PC-3 (cell line): ENCODE results near the gene ZNF684. TPM values are rescaled to one million over a fixed set of nuclear protein-coding genes. Genes with fewer than 3 reads are reported as not detected.

Experiments used
- ATAC-seq: fragments of 200-7000 bp; cut with Tn5 transposase; 2 replicates; pipeline ENCODE4 v1.9.1; 2020; ENCODE audit warnings: mild to moderate bottlenecking, moderate library complexity
- BruUV-seq: library from RNA; stranded (reverse); fragments of 400-500 nt; replicated peaks from 2 replicates; lab custom pipeline; 2021; lab: Mats Ljungman, UMichigan
- CTCF ChIA-PET: fragments of 300-600 bp; sonication (Branson Sonifier 250); formaldehyde crosslinking; loops from one replicate; lab custom pipeline; 2022; ENCODE audit warnings: antibody characterized with exemption; lab: Charles Lee
- POLR2A ChIA-PET: fragments of 300-600 bp; sonication (Branson Sonifier 250); formaldehyde crosslinking; loops from one replicate; lab custom pipeline; 2022; ENCODE audit warnings: antibody characterized with exemption; ENCODE audit not compliant: unreplicated experiment; lab: Charles Lee
- DNase-seq: peaks from one replicate; pipeline ENCODE4 v3.0.0-alpha.2; 2015
- H2AFZ ChIP-seq: fragments of 300-600 bp; sonication (generic); 2 replicates; pipeline ENCODE4 v1.6.0; 2016; ENCODE audit warnings: antibody characterized with exemption, low read length
- H3F3A ChIP-seq: fragments of 300-600 bp; sonication (generic); one replicate; pipeline ENCODE4 v1.6.0; 2017; ENCODE audit warnings: antibody characterized with exemption, low read length, control low read depth, mild to moderate bottlenecking; ENCODE audit not compliant: unreplicated experiment
- H3K27ac ChIP-seq: fragments of 300-600 bp; sonication (generic); 2 replicates; pipeline ENCODE4 v1.5.1; 2016; ENCODE audit warnings: mild to moderate bottlenecking, low read length
- H3K27me3 ChIP-seq: fragments of 300-600 bp; sonication (generic); 2 replicates; pipeline ENCODE4 v1.6.1; 2016; ENCODE audit warnings: low read length, mixed read lengths
- H3K36me3 ChIP-seq: fragments of 300-600 bp; sonication (generic); 2 replicates; pipeline ENCODE4 v1.6.1; 2016; ENCODE audit warnings: low read depth, mixed run types, low read length, mixed read lengths
- H3K4me1 ChIP-seq: fragments of 300-600 bp; sonication (generic); 2 replicates; pipeline ENCODE4 v1.5.1; 2016; ENCODE audit warnings: low read length; ENCODE audit not compliant: insufficient read depth
- H3K4me2 ChIP-seq: fragments of 300-600 bp; sonication (generic); 2 replicates; pipeline ENCODE4 v1.6.0; 2016; ENCODE audit warnings: low read length
- H3K4me3 ChIP-seq: fragments of 300-600 bp; sonication (generic); 2 replicates; pipeline ENCODE4 v1.5.1; 2016; ENCODE audit warnings: mild to moderate bottlenecking, low read length, mixed read lengths
- H3K79me2 ChIP-seq: fragments of 300-600 bp; sonication (generic); 2 replicates; pipeline ENCODE4 v1.6.1; 2017; ENCODE audit warnings: low read length, mixed read lengths
- H3K9ac ChIP-seq: fragments of 300-600 bp; sonication (generic); 2 replicates; pipeline ENCODE4 v1.6.0; 2016; ENCODE audit warnings: mild to moderate bottlenecking, low read length
- H3K9me2 ChIP-seq: fragments of 300-600 bp; sonication (generic); replicated peaks from 2 replicates; pipeline ENCODE4 v1.6.1; 2016; ENCODE audit warnings: mixed run types, low read length, mixed read lengths
- H3K9me3 ChIP-seq: fragments of 300-600 bp; sonication (generic); 2 replicates; pipeline ENCODE4 v1.6.1; 2016; ENCODE audit warnings: low read length, mixed read lengths
- H4K20me1 ChIP-seq: fragments of 300-600 bp; sonication (generic); 2 replicates; pipeline ENCODE4 v1.6.1; 2016; ENCODE audit warnings: low read length, mixed read lengths
- EZH2 ChIP-seq: fragments of 300-600 bp; sonication (generic); IDR thresholded peaks from one replicate; pipeline ENCODE4 v1.6.1; 2017; ENCODE audit warnings: antibody characterized with exemption, mild to moderate bottlenecking, low read length; ENCODE audit not compliant: unreplicated experiment
- EZH2phosphoT487 ChIP-seq: fragments of 300-600 bp; sonication (generic); IDR thresholded peaks from 2 replicates; pipeline ENCODE4 v1.6.1; 2018; ENCODE audit warnings: mild to moderate bottlenecking, antibody characterized with exemption, low read length, borderline replicate concordance
- intact Hi-C: fragments of 100-400 bp; cut with micrococcal nuclease; formaldehyde crosslinking; loops from 2 replicates; pipeline ENCODE4 v1.9.0; 2023
- total RNA-seq: library from RNA; depleted of rRNA; stranded (reverse); fragments of >200 nt; gene quantifications from 2 replicates; pipeline ENCODE4 v1.2.3, GENCODE V29; 2014
- TF ChIP-seq, protein P1 (sequence below): fragments of 300-600 bp; sonication (generic); conservative IDR thresholded peaks from 2 replicates; pipeline ENCODE4 v1.5.1; 2017; ENCODE audit warnings: antibody characterized with exemption, low read depth, mild to moderate bottlenecking, low read length

Gene ZNF684
- total RNA-seq, 1 experiment from 2014 or later, result 6.0 TPM

DNA sequence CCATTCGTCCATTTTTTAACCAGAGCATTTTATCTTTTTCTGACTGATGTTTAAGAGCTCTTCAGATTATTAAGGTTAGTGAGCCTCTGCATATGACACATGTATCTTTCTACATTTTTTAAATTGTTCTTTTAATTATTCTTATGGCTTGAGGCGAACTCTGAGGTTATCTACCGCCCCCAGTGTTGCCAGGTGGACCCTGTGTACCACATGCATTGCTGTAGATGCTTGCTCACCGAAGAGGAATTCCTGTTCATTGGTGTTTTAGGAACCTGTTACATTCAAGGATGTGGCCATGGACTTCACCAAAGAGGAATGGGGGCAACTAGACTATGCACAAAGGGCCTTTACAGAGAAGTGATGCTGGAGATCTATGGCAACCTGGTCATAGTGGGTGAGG is 31.8 kb downstream of the ZNF684 start:
- DNase-seq (no peak), ATAC-seq (no peak)
- Histone ChIP-seq H4K20me1 (no peaks in the 10 kb centered on the region), H3K9me2 (no peaks in the 10 kb centered on the region), H2AFZ (no peak overlapping the region), H3K9ac (no peak overlapping the region), H3K36me3 (no peaks in the 10 kb centered on the region), H3K4me2 (no peak overlapping the region), H3K79me2 (no peaks in the 10 kb centered on the region), H3F3A (no peaks in the 10 kb centered on the region), H3K4me1 (no peaks in the 10 kb centered on the region), H3K27me3 (no peaks in the 10 kb centered on the region), H3K27ac (no peak overlapping the region), H3K9me3 (no peaks in the 10 kb centered on the region), H3K4me3 (no peak overlapping the region)
- POLR2A ChIA-PET, result no interaction called here
- TF ChIP-seq, protein P1, sequence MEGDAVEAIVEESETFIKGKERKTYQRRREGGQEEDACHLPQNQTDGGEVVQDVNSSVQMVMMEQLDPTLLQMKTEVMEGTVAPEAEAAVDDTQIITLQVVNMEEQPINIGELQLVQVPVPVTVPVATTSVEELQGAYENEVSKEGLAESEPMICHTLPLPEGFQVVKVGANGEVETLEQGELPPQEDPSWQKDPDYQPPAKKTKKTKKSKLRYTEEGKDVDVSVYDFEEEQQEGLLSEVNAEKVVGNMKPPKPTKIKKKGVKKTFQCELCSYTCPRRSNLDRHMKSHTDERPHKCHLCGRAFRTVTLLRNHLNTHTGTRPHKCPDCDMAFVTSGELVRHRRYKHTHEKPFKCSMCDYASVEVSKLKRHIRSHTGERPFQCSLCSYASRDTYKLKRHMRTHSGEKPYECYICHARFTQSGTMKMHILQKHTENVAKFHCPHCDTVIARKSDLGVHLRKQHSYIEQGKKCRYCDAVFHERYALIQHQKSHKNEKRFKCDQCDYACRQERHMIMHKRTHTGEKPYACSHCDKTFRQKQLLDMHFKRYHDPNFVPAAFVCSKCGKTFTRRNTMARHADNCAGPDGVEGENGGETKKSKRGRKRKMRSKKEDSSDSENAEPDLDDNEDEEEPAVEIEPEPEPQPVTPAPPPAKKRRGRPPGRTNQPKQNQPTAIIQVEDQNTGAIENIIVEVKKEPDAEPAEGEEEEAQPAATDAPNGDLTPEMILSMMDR, result no peak
- no peak for TF ChIP-seq EZH2
- TF ChIP-seq EZH2phosphoT487, result no peak
- intact Hi-C loops, result no loop called here
- no TSS peak for BruUV-seq
- CTCF ChIA-PET, result no interaction called here

- peaks cover 5% of the 10 kb centered on the region for H3K27me3 ChIP-seq
- no peak for ATAC-seq
- CTCF ChIA-PET, result no interaction called here
- no peak overlapping the region for H3K4me2 ChIP-seq
- H3K4me3 ChIP-seq, result no peak overlapping the region
- no TSS peak for BruUV-seq
- no peak overlapping the region for H3K27ac ChIP-seq
- H3K36me3 ChIP-seq, result no peaks in the 10 kb centered on the region
- no peak overlapping the region for H2AFZ ChIP-seq
- no peak for TF ChIP-seq EZH2phosphoT487
- H3K9me2 ChIP-seq, result no peaks in the 10 kb centered on the region
- no peak for DNase-seq
- H3K9me3 ChIP-seq, result no peaks in the 10 kb centered on the region
- no peaks in the 10 kb centered on the region for H3F3A ChIP-seq
- intact Hi-C loops, result no loop called here
- H3K4me1 ChIP-seq, result no peaks in the 10 kb centered on the region
- no peak overlapping the region for H3K9ac ChIP-seq
- POLR2A ChIA-PET, result no interaction called here
- H4K20me1 ChIP-seq, result no peaks in the 10 kb centered on the region
- no peaks in the 10 kb centered on the region for H3K79me2 ChIP-seq
Observed at GRCh38 chr1:40564506-40564905, 33.1 kb downstream of the ZNF684 start.

GRCh38 chr1:40564913-40565312 is 33.5 kb downstream of the ZNF684 start:
- H3K4me3 ChIP-seq, result no peak overlapping the region
- H3F3A ChIP-seq, result no peaks in the 10 kb centered on the region
- H3K27me3 ChIP-seq, result peaks cover 5% of the 10 kb centered on the region
- H4K20me1 ChIP-seq, result no peaks in the 10 kb centered on the region
- no peak overlapping the region for H3K4me2 ChIP-seq
- H3K9ac ChIP-seq, result no peak overlapping the region
- CTCF ChIA-PET, result no interaction called here
- no peaks in the 10 kb centered on the region for H3K36me3 ChIP-seq
- intact Hi-C loops, result no loop called here
- H3K9me3 ChIP-seq, result no peaks in the 10 kb centered on the region
- no TSS peak for BruUV-seq
- no peaks in the 10 kb centered on the region for H3K9me2 ChIP-seq
- H3K4me1 ChIP-seq, result no peaks in the 10 kb centered on the region
- POLR2A ChIA-PET, result no interaction called here
- no peak for TF ChIP-seq EZH2
- TF ChIP-seq EZH2phosphoT487, result no peak
- TF ChIP-seq, protein P1, result no peak
- DNase-seq (no peak), ATAC-seq (no peak)
- no peak overlapping the region for H3K27ac ChIP-seq
- H3K79me2 ChIP-seq, result no peaks in the 10 kb centered on the region
- no peak overlapping the region for H2AFZ ChIP-seq
